Posterior cingulate gyrus (tissue), 11 donors: ENCODE data around the gene FRG1.
"Not testable (repeated sequence)": the region's sequence is repeated elsewhere in the genome, so short reads cannot be mapped to it uniquely, and the experiment has no call there.

Experiments used
- DNase-seq, 10 donors: peaks; one replicate each; pipeline versions ENCODE4 v3.0.0 to v3.0.0-alpha.2; 2020 to 2021; ENCODE audit warnings: mixed read lengths in 3 of 10
- intact Hi-C: fragments of 100-400 bp; cut with DNase I; formaldehyde crosslinking; loops from one replicate; pipeline ENCODE4 v1.15.1; 2023

FRG1 gene

GRCh38 chr4:189940178-189941004, at the start of gene FRG1:
Gene FRG1, plus strand, starts transcription at chr4:189940872. Its CDS starts 138 bp downstream, at chr4:189941010.
- intact Hi-C loops: no loop called here
- peak; percentile 91 to 99 (median 94) for DNase-seq

GRCh38 chr4:189897667-189898066, 43.0 kb upstream of the FRG1 start:
- DNase-seq: no peak
- intact Hi-C loops: no loop called here

- intact Hi-C loops, DNase-seq: not testable (repeated sequence)
These were observed 41.1 kb upstream of the FRG1 start for GRCh38 chr4:189899481-189900015.

GRCh38 chr4:189904420-189905027, 36.1 kb upstream of the FRG1 start:
- peak in 5 of 10 donors; percentile 24 to 51 (median 28) for DNase-seq
- intact Hi-C loops: not testable (repeated sequence)

GRCh38 chr4:189912170-189912569, 28.5 kb upstream of the FRG1 start:
- intact Hi-C loops: no loop called here
- DNase-seq: no peak

GRCh38 chr4:189917161-189917891, 23.3 kb upstream of the FRG1 start:
- peak in 2 of 10 donors; percentile 62 to 73 for DNase-seq
- intact Hi-C loops: no loop called here

GRCh38 chr4:189921058-189921457, 19.6 kb upstream of the FRG1 start:
- intact Hi-C loops: no loop called here
- no peak for DNase-seq

- DNase-seq, intact Hi-C loops: not testable (repeated sequence)
These were observed 13.9 kb upstream of the FRG1 start for GRCh38 chr4:189926742-189927141.

GRCh38 chr4:189941005-189941450, 356 bp downstream of the FRG1 start:
- intact Hi-C loops: no loop called here
- no peak for DNase-seq

GRCh38 chr4:189942412-189942811, 1.7 kb downstream of the FRG1 start:
- intact Hi-C loops, DNase-seq: not testable (repeated sequence)

GRCh38 chr4:189944077-189944476, 3.4 kb downstream of the FRG1 start:
- DNase-seq, intact Hi-C loops: not testable (repeated sequence)

GRCh38 chr4:189946906-189947305, 6.2 kb downstream of the FRG1 start:
- intact Hi-C loops: not testable (repeated sequence)
- DNase-seq: peak in 1 of 10 donors; percentile 87

GRCh38 chr4:189948486-189948885, 7.8 kb downstream of the FRG1 start:
- intact Hi-C loops, DNase-seq: not testable (repeated sequence)

- DNase-seq, intact Hi-C loops: not testable (repeated sequence)
These were observed 28.6 kb downstream of the FRG1 start for GRCh38 chr4:189969291-189969690.

- DNase-seq: no peak
- intact Hi-C loops: no loop called here
These were observed 33.0 kb downstream of the FRG1 start for GRCh38 chr4:189973646-189974045.

GRCh38 chr4:189974056-189974455, 33.4 kb downstream of the FRG1 start:
- intact Hi-C loops: no loop called here
- DNase-seq: no peak

GRCh38 chr4:189979196-189980047, 38.8 kb downstream of the FRG1 start:
- peak in 2 of 10 donors; percentile 66 to 69 for DNase-seq
- intact Hi-C loops: no loop called here

GRCh38 chr4:189980292-189980691, 39.6 kb downstream of the FRG1 start:
- intact Hi-C loops: not testable (repeated sequence)

GRCh38 chr4:189981970-189982369, 41.3 kb downstream of the FRG1 start:
- intact Hi-C loops: no loop called here
- peak in 1 of 10 donors; percentile 39 for DNase-seq

More at GRCh38 chr4:189980292-189980691, 39.6 kb downstream of the FRG1 start:
- peak in 2 of 10 donors; percentile 25 to 59 for DNase-seq
